MM.1S (cell line): ENCODE data around the gene TPST1.

Experiments
- DNase-seq: peaks from one replicate; pipeline ENCODE4 v3.0.0-alpha.2; 2015
- H2AFZ ChIP-seq: fragments of 300-600 bp; sonication (generic); 2 replicates; pipeline ENCODE4 v1.6.0; 2016; ENCODE audit warnings: antibody characterized with exemption, low read length
- H3F3A ChIP-seq: fragments of 300-600 bp; sonication (generic); 2 replicates; pipeline ENCODE4 v1.6.1; 2016; ENCODE audit warnings: mild to moderate bottlenecking, antibody characterized with exemption, low read length, moderate library complexity, mixed read lengths; ENCODE audit not compliant: insufficient read depth
- H3K27ac ChIP-seq: fragments of 300-600 bp; sonication (generic); 2 replicates; pipeline ENCODE4 v1.5.1; 2016; ENCODE audit warnings: mild to moderate bottlenecking, low read length
- H3K27me3 ChIP-seq: fragments of 300-600 bp; sonication (generic); replicated peaks from 2 replicates; pipeline ENCODE4 v1.6.0; 2016; ENCODE audit warnings: low read length; ENCODE audit not compliant: insufficient read depth
- H3K36me3 ChIP-seq: fragments of 300-600 bp; sonication (generic); replicated peaks from 2 replicates; pipeline ENCODE4 v1.6.1; 2016; ENCODE audit warnings: mild to moderate bottlenecking, low read length, mixed read lengths; ENCODE audit not compliant: insufficient read depth
- H3K4me1 ChIP-seq: fragments of 300-600 bp; sonication (generic); 2 replicates; pipeline ENCODE4 v1.6.1; 2016; ENCODE audit warnings: low read length, mixed read lengths
- H3K4me2 ChIP-seq: fragments of 300-600 bp; sonication (generic); 2 replicates; pipeline ENCODE4 v1.6.0; 2016; ENCODE audit warnings: low read depth, low read length
- H3K4me3 ChIP-seq: fragments of 300-600 bp; sonication (generic); 2 replicates; pipeline ENCODE4 v1.5.1; 2016; ENCODE audit warnings: low read length, mixed read lengths
- H3K79me2 ChIP-seq: fragments of 300-600 bp; sonication (generic); 2 replicates; pipeline ENCODE4 v1.6.1; 2016; ENCODE audit warnings: mixed run types, low read length, mixed read lengths
- H3K9ac ChIP-seq: fragments of 300-600 bp; sonication (generic); 2 replicates; pipeline ENCODE4 v1.6.1; 2016; ENCODE audit warnings: low read length, mixed read lengths
- H3K9me2 ChIP-seq: fragments of 300-600 bp; sonication (generic); replicated peaks from 2 replicates; pipeline ENCODE4 v1.6.1; 2016; ENCODE audit warnings: mild to moderate bottlenecking, low read length, mixed read lengths; ENCODE audit not compliant: insufficient read depth
- H3K9me3 ChIP-seq: fragments of 300-600 bp; sonication (generic); replicated peaks from 2 replicates; pipeline ENCODE4 v1.6.1; 2016; ENCODE audit warnings: mild to moderate bottlenecking, low read length, mixed read lengths; ENCODE audit not compliant: insufficient read depth
- H4K20me1 ChIP-seq: fragments of 300-600 bp; sonication (generic); 2 replicates; pipeline ENCODE4 v1.6.1; 2016; ENCODE audit warnings: mild to moderate bottlenecking, low read length, moderate library complexity, mixed read lengths; ENCODE audit not compliant: insufficient read depth
- CTCF ChIP-seq: fragments of 300-600 bp; sonication (generic); IDR thresholded peaks from 2 replicates; pipeline ENCODE4 v1.5.1; 2016; ENCODE audit warnings: antibody characterized with exemption, low read length, mixed read lengths
- EZH2 ChIP-seq: fragments of 300-600 bp; sonication (generic); optimal IDR thresholded peaks from 2 replicates; pipeline ENCODE3; 2017; ENCODE audit warnings: low read depth, mild to moderate bottlenecking, antibody characterized with exemption, low read length, mixed read lengths
- EZH2phosphoT487 ChIP-seq: fragments of 300-600 bp; sonication (generic); IDR thresholded peaks from 2 replicates; pipeline ENCODE4 v1.6.1; 2018; ENCODE audit warnings: antibody characterized with exemption, low read length

Gene TPST1

GRCh38 chr7:66256281-66256680, 51.1 kb downstream of the TPST1 start:
- H3K9me3 ChIP-seq = no peaks in the 10 kb centered on the region
- H3F3A ChIP-seq = peaks cover 21% of the 10 kb centered on the region
- peak overlapping the region; percentile 70; the same call in 1 of the 2 replicates for H3K27ac ChIP-seq
- H2AFZ ChIP-seq = no peak overlapping the region
- TF ChIP-seq EZH2phosphoT487 (no peak), EZH2 (no peak)
- H3K9ac ChIP-seq = no peak overlapping the region
- no peaks in the 10 kb centered on the region for H4K20me1 ChIP-seq
- H3K9me2 ChIP-seq = no peaks in the 10 kb centered on the region
- H3K4me2 ChIP-seq = no peak overlapping the region
- H3K4me1 ChIP-seq = peaks cover 30% of the 10 kb centered on the region
- H3K36me3 ChIP-seq = no peaks in the 10 kb centered on the region
- peaks cover 4% of the 10 kb centered on the region; the same call in 1 of the 2 replicates for H3K79me2 ChIP-seq
- H3K27me3 ChIP-seq = no peaks in the 10 kb centered on the region
- H3K4me3 ChIP-seq = no peak overlapping the region
- DNase-seq = no peak

DNA sequence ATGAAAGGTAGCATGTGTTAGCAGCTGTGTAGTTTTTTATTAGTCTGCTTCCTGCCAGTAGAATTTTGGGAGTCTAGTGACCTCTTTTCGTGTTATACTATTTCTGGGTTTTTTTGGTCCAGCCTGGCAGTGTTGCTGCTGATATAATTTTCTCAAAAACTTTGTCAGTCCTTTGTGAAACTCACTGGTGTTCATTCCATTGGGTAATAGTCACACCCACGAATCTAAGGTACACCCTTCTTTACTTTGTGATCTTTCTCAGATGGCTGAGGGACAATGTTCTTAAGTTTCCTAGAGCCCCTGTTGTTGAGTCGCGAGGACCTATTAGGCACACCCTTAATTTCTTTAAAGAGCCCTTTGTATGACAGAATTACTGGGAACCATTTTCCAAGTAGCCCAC, 52.3 kb downstream of the TPST1 start:
- Histone ChIP-seq H3K4me2 (peak overlapping the region; percentile 11), H3K36me3 (no peaks in the 10 kb centered on the region), H3K27ac (peak overlapping the region; percentile 70; the same call in 1 of the 2 replicates), H3K27me3 (no peaks in the 10 kb centered on the region), H4K20me1 (no peaks in the 10 kb centered on the region), H3K79me2 (peaks cover 4% of the 10 kb centered on the region; the same call in 1 of the 2 replicates), H3K4me3 (peak overlapping the region; percentile 6; the same call in 1 of the 2 replicates), H3K4me1 (peaks cover 30% of the 10 kb centered on the region), H3K9ac (no peak overlapping the region), H3K9me2 (no peaks in the 10 kb centered on the region), H3K9me3 (no peaks in the 10 kb centered on the region), H3F3A (peaks cover 21% of the 10 kb centered on the region), H2AFZ (no peak overlapping the region)
- TF ChIP-seq EZH2 = no peak
- no peak for TF ChIP-seq EZH2phosphoT487
- no peak for TF ChIP-seq CTCF
- DNase-seq = peak; percentile 12

- Histone ChIP-seq H3K9ac (no peak overlapping the region), H3K4me1 (peaks cover 30% of the 10 kb centered on the region), H3F3A (peaks cover 21% of the 10 kb centered on the region), H3K9me3 (no peaks in the 10 kb centered on the region), H3K9me2 (no peaks in the 10 kb centered on the region), H2AFZ (no peak overlapping the region), H3K4me2 (peak overlapping the region; percentile 11), H3K36me3 (no peaks in the 10 kb centered on the region), H3K27me3 (no peaks in the 10 kb centered on the region), H3K79me2 (peaks cover 4% of the 10 kb centered on the region; the same call in 1 of the 2 replicates), H4K20me1 (no peaks in the 10 kb centered on the region), H3K27ac (peak overlapping the region; percentile 70; the same call in 1 of the 2 replicates), H3K4me3 (no peak overlapping the region)
- TF ChIP-seq EZH2 = no peak
- no peak for TF ChIP-seq EZH2phosphoT487
- no peak for TF ChIP-seq CTCF
- DNase-seq = no peak
Measured at GRCh38 chr7:66258409-66258808, 53.3 kb downstream of the TPST1 start.

DNA sequence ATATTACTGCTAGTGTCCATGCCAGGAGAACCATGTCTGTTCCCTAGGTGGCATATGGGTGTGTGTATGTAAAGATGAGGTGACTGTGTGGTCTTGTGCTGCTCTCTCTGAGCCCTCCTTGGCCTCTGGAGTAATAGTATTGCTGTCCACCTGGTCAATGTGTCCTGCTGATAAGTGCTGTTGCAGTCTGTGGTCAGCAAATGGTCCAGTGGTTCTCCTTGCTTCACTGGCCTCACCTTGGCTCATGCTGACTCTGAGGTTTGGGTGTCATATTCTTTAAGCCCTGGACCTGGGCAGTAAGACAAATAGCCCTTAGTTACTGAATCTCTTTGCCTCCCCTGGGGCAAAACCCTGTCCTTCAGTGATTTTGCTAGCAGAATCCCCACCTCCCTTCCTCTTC, 56.8 kb downstream of the TPST1 start:
- Histone ChIP-seq H3F3A (peaks cover 15% of the 10 kb centered on the region), H3K27me3 (no peaks in the 10 kb centered on the region), H3K4me1 (peaks cover 23% of the 10 kb centered on the region), H3K4me2 (no peak overlapping the region), H3K9ac (no peak overlapping the region), H3K27ac (no peak overlapping the region), H2AFZ (no peak overlapping the region), H3K79me2 (peaks cover 4% of the 10 kb centered on the region; the same call in 1 of the 2 replicates), H3K36me3 (no peaks in the 10 kb centered on the region), H3K9me2 (no peaks in the 10 kb centered on the region), H3K4me3 (no peak overlapping the region), H4K20me1 (no peaks in the 10 kb centered on the region), H3K9me3 (no peaks in the 10 kb centered on the region)
- no peak for DNase-seq
- TF ChIP-seq CTCF = no peak
- TF ChIP-seq EZH2phosphoT487 = no peak
- TF ChIP-seq EZH2 = no peak
